NCI-H345 treated with DMSO at 0.1 percent for 48 hours (cell line): ENCODE measurements around the gene EXTL1.

Experiments
- DNase-seq: peaks from one replicate; lab custom pipeline; 2025; ENCODE audit not compliant: unreplicated experiment; lab: John Stamatoyannopoulos, UW

Gene EXTL1

GRCh38 chr1:26041978-26042377, 20.4 kb downstream of the EXTL1 start:
- no peak for DNase-seq

DNA sequence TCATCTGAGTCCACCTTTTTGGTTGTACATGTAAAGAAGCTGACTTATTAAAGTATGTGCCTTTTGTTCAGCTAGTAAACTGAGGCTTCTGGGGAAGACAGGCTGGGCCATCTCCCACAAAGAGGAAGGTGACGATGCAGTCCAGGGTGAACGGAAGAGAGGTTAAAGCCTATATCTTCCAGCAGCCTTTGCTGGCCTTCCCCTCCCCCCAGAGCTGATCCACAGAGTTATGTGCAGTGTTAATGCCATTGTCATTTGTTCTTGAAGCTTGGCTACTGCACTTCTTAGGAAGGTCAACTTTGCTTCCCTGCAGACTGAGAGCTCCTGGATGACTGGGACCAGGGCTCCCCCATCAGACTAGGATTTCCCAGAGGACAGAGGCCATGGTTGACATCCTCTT, 22.2 kb downstream of the EXTL1 start:
- DNase-seq: no peak

DNA sequence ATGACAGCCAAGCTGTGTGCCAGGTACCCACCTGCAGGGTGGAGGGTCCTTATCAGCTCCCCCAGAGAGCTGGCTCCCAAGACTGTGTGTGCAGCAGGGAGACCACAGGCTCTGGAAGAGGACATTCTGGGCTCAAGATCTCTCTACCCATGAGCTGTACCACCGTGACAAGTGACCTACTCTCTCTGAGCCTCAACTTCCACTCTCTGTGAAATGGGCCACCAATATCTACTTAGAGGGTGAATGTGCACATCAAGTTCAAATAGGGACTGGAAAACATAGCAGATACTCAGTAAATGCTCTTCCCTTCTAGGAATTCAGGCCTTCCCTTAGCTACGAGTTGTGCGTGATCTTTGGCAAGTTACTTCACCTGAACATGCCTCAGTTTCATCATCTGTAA, 22.8 kb downstream of the EXTL1 start:
- no peak for DNase-seq

DNA sequence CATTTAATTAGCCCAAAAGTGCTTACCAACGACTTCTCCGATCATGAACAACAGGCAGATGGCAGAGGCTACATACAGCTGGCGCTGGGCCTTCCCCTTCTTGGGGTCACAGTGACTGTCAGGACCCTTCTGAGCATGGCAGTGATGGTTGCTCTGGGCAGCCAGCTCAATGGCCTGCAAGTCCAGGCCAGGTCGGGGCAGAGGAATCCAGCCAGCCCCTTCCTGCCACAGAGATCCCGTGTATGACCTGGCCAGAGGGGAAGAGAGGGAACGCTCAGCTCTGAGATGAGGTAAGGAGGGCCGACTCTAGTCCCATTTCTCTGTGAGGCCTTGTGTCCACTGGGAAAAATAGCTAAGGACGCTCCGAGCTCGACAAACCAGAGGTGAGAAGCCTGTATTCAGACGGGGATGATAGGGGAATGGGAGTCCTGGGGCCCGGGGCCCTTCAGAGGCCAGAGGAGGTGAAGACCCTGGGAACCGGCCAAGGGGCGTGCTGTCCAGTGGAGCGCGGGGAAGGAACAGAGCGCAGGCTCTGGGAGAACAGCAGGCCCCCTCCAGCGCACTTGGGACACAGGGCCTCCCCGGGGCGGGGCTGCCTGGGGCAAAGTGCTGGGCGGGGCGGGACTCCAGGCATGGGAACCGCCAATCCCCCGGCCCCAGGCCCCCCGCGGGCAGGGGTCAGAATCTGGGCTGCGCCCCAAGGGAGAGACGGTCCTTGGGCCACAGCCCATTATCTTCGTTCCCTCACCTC, 23.6 kb downstream of the EXTL1 start:
- no peak for DNase-seq

DNA sequence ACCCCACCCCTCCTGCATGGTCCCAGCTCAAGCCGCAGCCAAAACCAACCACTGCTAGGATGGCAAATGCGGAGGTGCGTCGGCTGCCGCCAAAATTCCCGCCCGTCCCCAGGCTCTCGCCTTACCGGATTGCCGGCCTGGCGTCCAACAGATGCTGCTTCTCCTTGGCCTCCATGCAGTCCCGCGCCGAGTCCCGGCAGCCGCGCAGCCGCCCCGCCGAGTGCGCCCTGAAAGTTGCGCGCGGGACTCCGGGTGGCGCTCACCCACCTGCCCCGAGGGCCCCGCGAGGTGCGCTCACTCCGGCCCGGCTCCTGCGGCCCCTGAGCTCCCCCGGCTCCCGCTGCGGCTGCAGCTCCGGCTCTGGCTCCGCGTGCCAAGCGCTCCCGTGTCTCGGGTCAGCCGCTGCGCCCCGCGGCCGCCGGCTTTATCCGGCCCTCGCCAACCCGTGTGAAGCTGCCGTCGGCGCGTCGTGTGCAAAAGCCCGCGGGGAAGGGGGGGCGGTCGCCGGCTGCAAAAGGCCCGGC, 24.2 kb downstream of the EXTL1 start, which contains the start of gene SLC30A2:
Gene SLC30A2, minus strand, starts transcription at position 397 of the 524 bp plus-strand sequence. Its CDS starts 222 bp downstream, at position 175.
- no peak for DNase-seq

GRCh38 chr1:26046246-26047095, 24.9 kb downstream of the EXTL1 start:
- DNase-seq: no peak

DNA sequence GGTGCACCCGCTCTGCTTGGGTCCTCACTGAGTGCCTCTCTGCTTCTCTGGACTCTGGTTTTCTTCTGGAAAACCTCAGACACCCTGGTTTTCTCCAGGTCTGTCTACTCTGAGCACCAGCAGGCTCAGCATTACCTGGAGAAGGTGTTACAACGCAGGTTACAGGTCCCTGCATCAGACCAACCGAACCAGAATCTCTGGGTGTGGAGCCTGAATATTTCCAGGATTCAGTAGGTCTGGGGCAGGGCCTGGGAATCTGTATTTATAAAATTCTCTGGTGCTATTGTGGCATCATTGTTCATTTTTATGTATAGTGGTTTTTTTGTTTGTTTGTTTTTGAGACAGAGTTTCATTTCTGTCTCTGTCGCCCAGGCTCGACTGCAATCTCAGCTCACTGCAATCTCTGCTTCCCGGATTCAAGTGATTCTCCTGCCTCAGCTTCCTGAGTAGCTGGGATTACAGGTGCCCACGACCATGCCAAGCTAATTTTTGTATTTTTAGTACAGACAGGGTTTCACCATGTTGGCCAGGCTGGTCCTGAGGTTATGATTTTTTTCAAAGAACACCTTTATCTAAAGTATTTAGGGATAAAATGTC, 25.8 kb downstream of the EXTL1 start:
- DNase-seq: no peak

DNA sequence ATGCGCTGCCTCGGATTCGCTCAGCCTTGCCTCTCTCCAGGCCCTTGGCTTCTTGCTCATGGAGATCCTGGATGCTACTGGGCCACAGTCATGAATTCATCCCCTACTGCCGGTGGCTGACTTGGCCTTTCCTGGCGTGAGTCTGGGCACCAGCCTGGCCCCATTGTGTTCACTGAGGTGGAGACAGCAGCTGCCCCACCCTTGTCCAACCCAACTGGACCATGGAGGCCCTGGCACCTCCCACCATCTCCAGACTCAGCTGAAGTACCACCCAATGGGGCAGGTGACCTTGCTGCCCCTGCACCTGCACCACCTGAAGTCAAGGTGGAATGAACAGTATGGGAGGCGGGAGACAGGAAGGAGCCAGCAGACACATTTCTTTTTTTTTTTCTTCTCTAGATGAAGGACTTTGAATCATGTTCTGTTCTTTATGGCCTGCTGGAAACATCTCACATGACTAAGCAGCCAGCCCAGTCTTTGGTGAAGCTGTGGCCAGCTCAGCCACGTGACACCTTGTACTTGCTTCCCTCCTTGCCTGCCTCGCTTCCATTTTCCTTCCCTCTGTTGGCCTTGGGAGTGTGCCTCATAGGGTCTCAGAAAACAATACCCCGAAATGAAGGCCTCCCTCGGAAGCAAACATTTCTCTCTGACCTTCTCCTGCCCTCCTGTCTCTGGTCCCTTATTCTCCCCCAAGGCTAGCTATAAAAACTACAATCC, 28.1 kb downstream of the EXTL1 start:
- no peak for DNase-seq

DNA sequence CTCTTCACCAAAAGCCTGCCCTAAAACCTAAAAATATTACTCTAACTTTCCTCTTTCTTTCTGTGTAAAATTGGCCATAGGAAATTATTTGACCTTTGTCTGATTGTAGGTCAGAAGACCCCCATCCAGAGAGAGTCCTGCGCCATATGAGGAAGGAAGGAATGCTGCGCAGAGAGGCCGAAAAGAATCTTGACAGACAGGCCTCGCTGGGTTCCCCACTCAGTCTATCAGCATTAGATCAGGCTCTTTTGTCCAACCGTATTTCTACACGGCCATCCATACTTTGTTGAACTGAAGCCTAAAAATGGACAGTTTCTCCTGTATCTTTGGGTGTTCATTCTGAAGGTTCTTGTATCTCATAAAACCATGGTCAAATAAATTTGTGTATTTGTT, 28.7 kb downstream of the EXTL1 start:
- DNase-seq: no peak

DNA sequence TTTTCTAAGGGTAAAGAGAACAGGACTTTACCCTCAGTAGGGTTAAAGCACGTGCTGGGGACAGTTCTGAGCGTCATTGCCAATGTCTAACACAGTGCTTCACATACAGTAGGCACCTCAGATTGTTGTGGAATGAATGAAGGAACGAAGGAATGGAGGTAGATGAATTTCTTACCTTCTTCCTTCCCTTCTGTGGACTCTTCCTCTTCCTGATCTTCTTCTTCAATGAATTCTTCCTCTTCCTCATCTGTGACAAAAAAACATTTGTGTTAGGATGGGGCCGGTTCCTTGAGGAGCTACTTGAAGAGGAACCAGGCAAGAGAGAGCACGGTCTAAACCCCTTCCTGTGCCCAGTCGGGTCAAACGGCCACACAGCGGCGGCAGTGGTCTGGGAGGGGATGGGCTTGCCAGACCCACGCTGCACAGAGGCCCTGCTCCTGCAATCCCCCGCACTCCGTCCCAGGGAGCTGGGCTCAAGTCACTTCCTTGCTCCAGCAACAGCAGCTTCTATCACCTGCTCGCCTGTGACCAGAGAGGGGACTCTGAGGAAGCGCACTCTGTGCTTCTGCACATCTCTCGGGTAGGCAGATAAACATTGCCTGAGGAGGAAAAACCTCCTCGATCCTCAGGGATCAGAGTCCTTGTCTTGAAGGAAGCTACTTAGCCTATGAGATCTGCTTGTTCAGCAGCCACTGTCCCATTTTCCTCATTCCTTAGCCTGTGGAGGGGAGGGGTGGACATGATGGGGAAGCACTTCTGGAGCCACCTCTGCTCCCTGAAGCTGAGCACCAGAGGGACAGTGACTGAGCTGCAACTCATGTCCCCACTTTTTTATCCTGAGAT, 32.4 kb downstream of the EXTL1 start:
- no peak for DNase-seq

DNA sequence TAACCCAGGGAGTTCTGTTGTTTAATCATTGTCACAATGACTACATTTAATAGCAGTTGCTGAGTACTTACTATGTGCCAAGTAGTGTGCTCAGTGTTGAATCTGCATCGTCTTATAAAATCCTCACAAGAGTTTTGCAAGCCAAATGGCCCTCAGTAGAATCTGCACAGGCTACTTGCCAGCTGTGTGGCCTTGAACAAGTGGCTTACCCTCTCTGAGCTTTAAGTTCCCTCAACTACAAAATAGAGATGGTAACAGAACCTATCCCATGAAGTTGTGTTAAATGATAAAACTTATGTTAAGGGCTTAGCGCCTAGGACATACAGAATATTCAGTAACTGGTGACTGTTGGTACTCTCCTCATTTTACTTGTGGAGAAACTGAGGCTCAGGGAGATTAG, 33.5 kb downstream of the EXTL1 start:
- no peak for DNase-seq

GRCh38 chr1:26057189-26057588, 35.6 kb downstream of the EXTL1 start:
- no peak for DNase-seq

DNA sequence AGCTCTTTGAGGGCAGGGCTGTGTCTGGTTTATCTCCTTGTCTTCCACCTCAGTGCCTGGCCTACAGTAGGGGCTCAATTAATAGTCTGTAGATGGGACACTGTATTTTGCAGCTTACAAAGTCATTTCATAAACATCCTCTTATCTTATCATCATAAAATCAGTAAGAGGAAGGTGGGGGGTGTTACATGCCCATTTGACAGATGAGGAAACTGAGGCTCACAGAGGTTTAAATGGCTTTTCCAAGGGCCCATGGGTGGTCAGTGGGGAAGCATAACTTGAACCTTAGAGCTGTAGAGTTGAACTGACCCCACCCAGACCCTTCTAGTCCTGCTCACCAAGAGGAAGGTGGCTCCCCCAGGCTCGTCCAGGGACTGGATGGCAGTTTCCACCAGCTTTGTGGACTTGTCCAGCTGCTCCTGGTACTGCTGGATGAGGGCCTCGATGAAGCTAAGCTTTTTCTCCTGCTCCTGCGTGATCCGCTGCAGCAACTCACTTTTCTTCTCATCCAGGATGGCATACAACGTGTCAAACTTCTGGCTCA, 36.5 kb downstream of the EXTL1 start:
- DNase-seq: no peak

GRCh38 chr1:26059906-26060305, 38.3 kb downstream of the EXTL1 start:
- DNase-seq: no peak

DNA sequence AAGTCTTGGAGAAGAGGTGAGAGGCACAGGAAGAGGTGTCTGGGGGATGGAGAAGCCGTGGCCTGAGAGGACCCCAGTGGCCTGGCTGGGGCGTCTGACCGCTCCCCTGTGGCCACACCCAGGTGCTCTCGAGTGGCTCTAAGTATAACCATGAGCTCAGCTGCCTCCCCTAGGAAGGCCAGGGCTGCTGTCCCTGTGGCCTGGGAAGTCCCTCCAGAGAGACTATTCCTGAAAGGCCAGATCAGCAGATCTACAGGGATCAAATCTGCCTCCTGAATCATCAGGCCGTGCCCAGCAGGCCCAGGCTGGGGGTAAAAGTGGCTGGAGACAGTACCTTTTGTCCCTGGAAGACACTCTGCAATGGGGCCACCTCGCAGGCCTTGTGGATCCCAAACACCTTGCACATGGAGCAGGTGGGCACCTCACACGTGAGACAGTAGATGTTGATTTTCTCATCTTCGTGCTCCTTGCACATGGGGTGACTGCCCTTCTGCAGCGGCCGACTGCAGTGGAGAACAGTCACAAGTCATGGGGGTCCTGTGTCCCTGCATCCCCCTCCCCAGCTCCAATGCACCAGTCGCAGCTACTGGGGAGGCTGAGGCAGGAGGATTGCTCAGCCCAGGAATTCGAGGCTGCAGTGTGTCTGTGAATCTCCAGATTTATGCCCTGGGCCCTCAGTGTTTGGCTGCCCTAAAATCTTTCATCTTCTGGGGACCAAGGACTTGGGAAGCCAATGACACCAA, 39.4 kb downstream of the EXTL1 start:
- DNase-seq: no peak

- DNase-seq: no peak
Measured at GRCh38 chr1:26064553-26064952, 43.0 kb downstream of the EXTL1 start.

GRCh38 chr1:26066160-26066559, 44.6 kb downstream of the EXTL1 start:
- no peak for DNase-seq

DNA sequence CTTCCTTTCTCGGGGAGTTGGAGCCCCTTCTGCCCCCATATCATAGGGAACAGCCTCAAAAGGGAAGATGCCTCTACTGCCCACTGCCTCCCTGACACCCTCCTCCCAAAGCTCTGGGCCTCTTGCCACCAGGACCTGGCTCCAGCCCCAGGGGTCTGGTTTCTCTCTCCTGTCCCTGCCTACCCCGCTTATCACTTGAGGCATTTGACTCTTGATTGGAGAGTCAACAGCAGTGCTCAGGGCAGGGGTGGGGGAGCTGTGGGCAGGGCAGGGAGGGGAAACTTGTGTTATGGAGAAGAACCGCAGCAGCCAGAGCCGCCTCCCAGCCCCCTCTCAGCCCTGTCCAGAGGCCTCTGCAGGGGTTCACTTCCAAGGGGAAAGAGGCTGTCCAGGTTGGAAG, 45.3 kb downstream of the EXTL1 start:
- DNase-seq: no peak

DNA sequence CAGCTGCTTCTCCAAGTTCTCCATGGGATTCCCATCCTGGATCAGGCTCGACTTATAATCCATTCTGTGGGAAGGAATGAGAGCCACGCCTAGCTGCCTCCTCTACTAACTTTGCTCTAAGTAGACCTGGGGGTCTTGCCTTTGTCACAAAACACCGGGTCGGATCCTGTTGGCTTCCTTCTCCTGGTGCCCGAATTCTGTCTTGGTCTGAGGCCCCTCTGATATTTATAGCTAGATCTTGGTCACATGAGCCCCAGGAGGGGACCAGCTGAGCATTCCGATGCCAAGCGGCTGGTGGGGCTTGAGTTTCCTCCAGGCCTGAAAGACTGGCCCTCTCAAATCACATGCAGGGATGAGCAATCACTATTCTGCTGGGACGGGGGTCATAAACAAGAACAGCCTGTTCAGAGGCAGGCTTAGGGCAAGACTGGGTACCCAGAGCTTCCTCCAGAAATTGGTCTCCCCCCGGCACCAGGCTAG, 45.9 kb downstream of the EXTL1 start, which contains the start of gene TRIM63:
Gene TRIM63, minus strand, starts transcription at position 199 of the 480 bp plus-strand sequence. Its CDS starts 136 bp downstream, at position 63.
- no peak for DNase-seq
